IMR-90 (cell line): ENCODE results near the gene ERICH2. TPM values are rescaled to one million over a fixed set of nuclear protein-coding genes. Genes with fewer than 3 reads are reported as not detected.

ENCODE experiments used
- ATAC-seq: fragments of 200-7000 bp; cut with Tn5 transposase; 2 replicates; pipeline ENCODE4 v1.9.1; 2020; ENCODE audit warnings: low read depth, mild to moderate bottlenecking, moderate library complexity
- BruUV-seq: library from RNA; stranded (reverse); fragments of 400-500 nt; replicated peaks from 2 replicates; lab custom pipeline; 2021; lab: Mats Ljungman, UMichigan
- CTCF ChIA-PET: fragments of 300-600 bp; formaldehyde crosslinking; extraction: SDS; loops from one replicate; lab custom pipeline; 2021; ENCODE audit warnings: antibody characterized with exemption; lab: Yijun Ruan, JAX
- POLR2A ChIA-PET: fragments of 300-600 bp; sonication (Branson Sonifier 250); formaldehyde crosslinking; loops from one replicate; lab custom pipeline; 2022; ENCODE audit warnings: antibody characterized with exemption; ENCODE audit not compliant: unreplicated experiment; lab: Charles Lee
- DNase-seq: peaks from one replicate; pipeline ENCODE4 v3.0.0; 2013
- H2AFZ ChIP-seq: replicated peaks from 2 replicates; pipeline ENCODE3; 2013; ENCODE audit warnings: low read length, mild to moderate bottlenecking; ENCODE audit not compliant: poor library complexity
- H2AK5ac ChIP-seq: 2 replicates; pipeline ENCODE4 v1.6.1; 2013; ENCODE audit warnings: low read depth, low read length, inconsistent platforms
- H2AK9ac ChIP-seq: replicated peaks from 2 replicates; pipeline ENCODE3; 2013; ENCODE audit warnings: mild to moderate bottlenecking, low read depth, low read length, moderate library complexity; ENCODE audit not compliant: poor library complexity
- H2BK120ac ChIP-seq: 2 replicates; pipeline ENCODE4 v1.6.1; 2013; ENCODE audit warnings: low read depth, low read length, inconsistent platforms
- H2BK15ac ChIP-seq: 3 replicates; pipeline ENCODE4 v1.6.1; 2013; ENCODE audit warnings: low read depth, low read length, inconsistent platforms
- H2BK20ac ChIP-seq: 2 replicates; pipeline ENCODE4 v1.6.1; 2013; ENCODE audit warnings: low read depth, mild to moderate bottlenecking, inconsistent platforms, low read length, moderate library complexity
- H2BK5ac ChIP-seq: 2 replicates; pipeline ENCODE4 v1.6.1; 2013; ENCODE audit warnings: mild to moderate bottlenecking, low read depth, low read length, inconsistent platforms; ENCODE audit not compliant: poor library complexity, severe bottlenecking
- H3K14ac ChIP-seq: replicated peaks from 2 replicates; pipeline ENCODE4 v1.6.1; 2013; ENCODE audit warnings: low read depth, low read length, inconsistent platforms
- H3K18ac ChIP-seq: 2 replicates; pipeline ENCODE4 v1.6.1; 2013; ENCODE audit warnings: low read depth, low read length, control low read depth
- H3K23ac ChIP-seq: 2 replicates; pipeline ENCODE4 v1.6.1; 2013; ENCODE audit warnings: low read depth, low read length, inconsistent platforms
- H3K27ac ChIP-seq: 2 replicates; pipeline ENCODE4 v1.5.1; 2013; ENCODE audit warnings: mild to moderate bottlenecking, control low read depth, low read length; ENCODE audit not compliant: insufficient read depth
- H3K27me3 ChIP-seq: 2 replicates; pipeline ENCODE4 v1.6.1; 2013; ENCODE audit warnings: low read length; ENCODE audit not compliant: control insufficient read depth, insufficient read depth
- H3K36me3 ChIP-seq: 2 replicates; pipeline ENCODE4 v1.6.1; 2013; ENCODE audit warnings: low read length, mixed read lengths; ENCODE audit not compliant: control insufficient read depth, insufficient read depth
- H3K4ac ChIP-seq: 2 replicates; pipeline ENCODE4 v1.6.1; 2013; ENCODE audit warnings: low read depth, low read length, inconsistent platforms
- H3K4me1 ChIP-seq: 2 replicates; pipeline ENCODE4 v1.6.1; 2013; ENCODE audit warnings: low read length, mixed read lengths; ENCODE audit not compliant: control insufficient read depth, insufficient read depth
- H3K4me2 ChIP-seq: 2 replicates; pipeline ENCODE4 v1.6.1; 2013; ENCODE audit warnings: low read depth, mild to moderate bottlenecking, control low read depth, low read length, moderate library complexity
- H3K4me3 ChIP-seq: 2 replicates; pipeline ENCODE4 v1.5.1; 2013; ENCODE audit warnings: low read depth, mild to moderate bottlenecking, control low read depth, low read length, moderate library complexity; ENCODE audit not compliant: insufficient read depth
- H3K56ac ChIP-seq: 2 replicates; pipeline ENCODE4 v1.6.1; 2013; ENCODE audit warnings: low read length, inconsistent platforms; ENCODE audit not compliant: insufficient read depth; ENCODE audit errors: extremely low read depth
- H3K79me1 ChIP-seq, 2 experiments: 2 replicates each; pipeline ENCODE4 v1.6.1; 2013; ENCODE audit warnings: low read length in 2 of 2, inconsistent platforms in 1 of 2, low read depth in 1 of 2
- H3K9ac ChIP-seq: 2 replicates; pipeline ENCODE4 v1.6.1; 2013; ENCODE audit warnings: low read depth, low read length, control low read depth
- H3K9me1 ChIP-seq: 2 replicates; pipeline ENCODE4 v1.6.1; 2013; ENCODE audit warnings: low read length, inconsistent platforms; ENCODE audit not compliant: insufficient read depth
- H3K9me3 ChIP-seq: 2 replicates; pipeline ENCODE4 v1.6.1; 2013; ENCODE audit warnings: low read length; ENCODE audit not compliant: control insufficient read depth, insufficient read depth
- H4K20me1 ChIP-seq: 2 replicates; pipeline ENCODE4 v1.6.1; 2013; ENCODE audit warnings: low read length, inconsistent platforms; ENCODE audit not compliant: insufficient read depth
- H4K5ac ChIP-seq: 2 replicates; pipeline ENCODE4 v1.6.1; 2013; ENCODE audit warnings: mild to moderate bottlenecking, low read depth, low read length, control low read depth
- H4K8ac ChIP-seq, 2 experiments: 2 replicates each; pipeline ENCODE4 v1.6.1; 2013; ENCODE audit warnings: low read depth in 2 of 2, low read length in 2 of 2, control low read depth in 1 of 2, inconsistent platforms in 1 of 2
- H4K91ac ChIP-seq: 2 replicates; pipeline ENCODE4 v1.6.1; 2013; ENCODE audit warnings: low read depth, low read length, inconsistent platforms; ENCODE audit not compliant: insufficient read depth
- BHLHE40 ChIP-seq: fragments of 150-350 bp; IDR thresholded peaks from 2 replicates; pipeline ENCODE4 v1.6.1; 2016; ENCODE audit warnings: mild to moderate bottlenecking, low read depth, low read length
- CEBPB ChIP-seq: IDR thresholded peaks from 2 replicates; pipeline ENCODE4 v1.6.1; 2012; ENCODE audit warnings: low read depth, low read length, improper control_type of control experiment
- CHD1 ChIP-seq: IDR thresholded peaks from 2 replicates; pipeline ENCODE4 v1.6.1; 2012; ENCODE audit warnings: low read depth, low read length, improper control_type of control experiment
- CTCF ChIP-seq: conservative IDR thresholded peaks from 2 replicates; pipeline ENCODE4 v1.5.1; 2012; ENCODE audit warnings: mild to moderate bottlenecking, low read depth, low read length, improper control_type of control experiment
- ELK1 ChIP-seq: fragments of 150-350 bp; IDR thresholded peaks from 2 replicates; pipeline ENCODE4 v1.6.1; 2016; ENCODE audit warnings: low read depth, mild to moderate bottlenecking, low read length, moderate library complexity, borderline replicate concordance
- FOS ChIP-seq: fragments of 150-350 bp; IDR thresholded peaks from 2 replicates; pipeline ENCODE4 v1.6.1; 2016; ENCODE audit warnings: low read depth, low read length
- MAFK ChIP-seq: IDR thresholded peaks from 2 replicates; pipeline ENCODE4 v1.6.1; 2012; ENCODE audit warnings: low read depth, low read length, improper control_type of control experiment
- MAZ ChIP-seq: IDR thresholded peaks from 2 replicates; pipeline ENCODE4 v1.6.1; 2012; ENCODE audit warnings: low read depth, mild to moderate bottlenecking, low read length, improper control_type of control experiment, moderate library complexity, borderline replicate concordance
- MXI1 ChIP-seq: IDR thresholded peaks from 2 replicates; pipeline ENCODE4 v1.6.1; 2012; ENCODE audit warnings: low read depth, mild to moderate bottlenecking, low read length, moderate library complexity, borderline replicate concordance
- NFE2L2 ChIP-seq: fragments of 150-350 bp; IDR thresholded peaks from 2 replicates; pipeline ENCODE4 v1.6.1; 2016; ENCODE audit warnings: low read depth, mild to moderate bottlenecking, low read length
- POLR2A ChIP-seq: IDR thresholded peaks from 2 replicates; pipeline ENCODE4 v1.6.1; 2012; ENCODE audit warnings: mild to moderate bottlenecking, low read depth, low read length
- RAD21 ChIP-seq: IDR thresholded peaks from 2 replicates; pipeline ENCODE4 v1.6.1; 2012; ENCODE audit warnings: low read length, improper control_type of control experiment
- RFX5 ChIP-seq: IDR thresholded peaks from 2 replicates; pipeline ENCODE4 v1.8.0; 2012; ENCODE audit warnings: low read depth, mild to moderate bottlenecking, low read length, moderate library complexity
- SMC3 ChIP-seq: fragments of 150-350 bp; IDR thresholded peaks from 2 replicates; pipeline ENCODE4 v1.6.1; 2016; ENCODE audit warnings: low read depth, mild to moderate bottlenecking, antibody characterized with exemption, low read length, moderate library complexity
- USF2 ChIP-seq: fragments of 150-350 bp; IDR thresholded peaks from 2 replicates; pipeline ENCODE4 v1.6.1; 2017; ENCODE audit warnings: mild to moderate bottlenecking, antibody characterized with exemption, low read length, low read depth
- WGBS, 2 experiments: methylation state at CpG; one replicate each; pipeline versions ENCODE4 v1.1.5 to v1.1.7; 2013; ENCODE audit warnings: missing lambda C conversion rate in 2 of 2; ENCODE audit not compliant: insufficient read length in 1 of 2; ENCODE audit errors: extremely low coverage in 2 of 2; 5-methylcytosine and 5-hydroxymethylcytosine counted together
- dilution Hi-C: fragments of 300-500 bp; cut with HindIII; formaldehyde crosslinking; loops from one replicate; pipeline ENCODE4 v1.14.3; 2018; ENCODE audit warnings: low sequenced_read_pairs; ENCODE audit not compliant: unreplicated experiment
- in situ Hi-C: fragments of 300-500 bp; cut with MboI; formaldehyde crosslinking; loops from 3 replicates; pipeline ENCODE4 v1.14.3; 2019; ENCODE audit warnings: low sequenced_read_pairs, inconsistent platforms, mixed read lengths
- intact Hi-C: fragments of 100-400 bp; cut with micrococcal nuclease; formaldehyde crosslinking; loops from 2 replicates; pipeline ENCODE4 v1.10.0; 2022
- polyA plus RNA-seq, 3 experiments: library from polyadenylated mRNA; depleted of rRNA; stranded (reverse); fragments of >200 nt; gene quantifications; 2 replicates each; pipeline ENCODE4 v1.2.3, GENCODE V29; 2012; ENCODE audit warnings: low replicate concordance in 1 of 3
- total RNA-seq: library from RNA; depleted of rRNA; stranded (reverse); fragments of >200 nt; gene quantifications from 2 replicates; pipeline ENCODE4 v1.2.3, GENCODE V29; 2012

ERICH2 gene
- total and polyA plus RNA-seq, 2 of the 4 experiments (the other 2 are of a cell fraction): not detected

GRCh38 chr2:170743530-170744239, 26.5 kb upstream of the ERICH2 start:
- no peak overlapping the region for H4K91ac ChIP-seq

More at GRCh38 chr2:170743530-170744239, 26.5 kb upstream of the ERICH2 start:
- no peak overlapping the region for H4K5ac ChIP-seq
- H3K4me2 ChIP-seq: no peak overlapping the region
- no peak overlapping the region for H3K9ac ChIP-seq
- H3K79me1 ChIP-seq: no peaks in the 10 kb centered on the region
- no peak overlapping the region for H3K18ac ChIP-seq
- no peak overlapping the region for H3K4me3 ChIP-seq
- TF ChIP-seq NFE2L2: no peak
- TF ChIP-seq POLR2A: no peak
- TF ChIP-seq RFX5: no peak
- no peak for TF ChIP-seq CHD1
- no peak for TF ChIP-seq USF2
- TF ChIP-seq CEBPB: no peak
- TF ChIP-seq CTCF: no peak
- TF ChIP-seq SMC3: no peak
- TF ChIP-seq MAZ: no peak
- no peak for TF ChIP-seq MAFK
- TF ChIP-seq FOS: no peak
- no peak for TF ChIP-seq MXI1
- no peak for TF ChIP-seq RAD21
- TF ChIP-seq ELK1: no peak
- TF ChIP-seq BHLHE40: no peak
- in situ Hi-C loops (no loop called here), intact Hi-C loops (no loop called here), dilution Hi-C loops (no loop called here)
- no CpG with 5 or more reads among the region's 8 CpGs for WGBS, 2 experiments
- DNase-seq (no peak), ATAC-seq (no peak)
- no peak overlapping the region for H3K23ac ChIP-seq
- H2BK120ac ChIP-seq: no peak overlapping the region
- H2AFZ ChIP-seq: no peak overlapping the region
- no peak overlapping the region for H2BK15ac ChIP-seq
- H2AK9ac ChIP-seq: no peak overlapping the region
- ChIA-PET POLR2A (no interaction called here), CTCF (no interaction called here)
- H3K4me1 ChIP-seq: peaks cover 2% of the 10 kb centered on the region; the same call in 1 of the 2 replicates
- H3K9me3 ChIP-seq: no peaks in the 10 kb centered on the region
- H2AK5ac ChIP-seq: no peak overlapping the region
- H3K56ac ChIP-seq: no peak overlapping the region
- H3K27me3 ChIP-seq: no peaks in the 10 kb centered on the region
- H3K14ac ChIP-seq: no peak overlapping the region
- H3K9me1 ChIP-seq: no peaks in the 10 kb centered on the region
- H2BK5ac ChIP-seq: no peak overlapping the region
- no peak overlapping the region for H2BK20ac ChIP-seq
- no peak overlapping the region for H3K4ac ChIP-seq
- no peak overlapping the region for H3K27ac ChIP-seq
- no peaks in the 10 kb centered on the region for H4K20me1 ChIP-seq
- no TSS peak for BruUV-seq
- no peak overlapping the region for H4K8ac ChIP-seq
- no peaks in the 10 kb centered on the region for H3K36me3 ChIP-seq
